Measurements from ENCODE around the gene TMEFF1.

The TMEFF1 gene

DNA sequence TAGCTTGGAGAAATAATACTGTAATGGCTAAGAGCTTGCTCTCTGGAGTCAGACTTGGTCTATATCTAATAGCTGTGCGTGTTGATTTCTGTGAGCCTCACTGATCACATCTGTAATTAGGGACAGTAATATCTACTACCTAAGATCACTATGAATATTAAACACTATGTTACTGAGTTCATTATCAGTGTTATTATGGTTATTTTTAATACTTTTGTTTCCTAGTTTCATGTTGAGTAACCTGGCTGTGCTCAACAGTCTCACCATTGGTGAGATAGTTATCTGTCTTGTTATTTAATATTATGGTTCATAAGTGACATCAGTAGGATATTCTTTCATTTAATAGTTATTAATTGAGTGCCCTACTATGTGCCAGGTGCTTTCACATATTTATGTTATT lies 82.5 kb downstream of the TMEFF1 start:
- H3K27ac ChIP-seq (ENCODE audit: low read depth, low read length, poor library complexity, severe bottlenecking) = no peak overlapping the region
- no peak overlapping the region for H3K9ac ChIP-seq (ENCODE audit: low read length)
- H3K4me3 ChIP-seq (ENCODE audit: low read depth, low read length, poor library complexity, severe bottlenecking) = no peak overlapping the region
- no peak overlapping the region for H3K4me2 ChIP-seq (ENCODE audit: low read length)
- H3K27me3 ChIP-seq (ENCODE audit: insufficient read depth, low read length) = no peaks in the 10 kb centered on the region
- H2AFZ ChIP-seq (ENCODE audit: low read length) = no peak overlapping the region
- H3K36me3 ChIP-seq (ENCODE audit: insufficient read depth, low read length) = no peaks in the 10 kb centered on the region; the same call in none of the 2 replicates
- H4K20me1 ChIP-seq (ENCODE audit: insufficient read depth, low read length) = no peaks in the 10 kb centered on the region
- no peaks in the 10 kb centered on the region for H3K79me2 ChIP-seq (ENCODE audit: insufficient read depth, low read length)
- H3K9me3 ChIP-seq (ENCODE audit: low read length) = no peaks in the 10 kb centered on the region
- no peaks in the 10 kb centered on the region for H3K9me2 ChIP-seq (ENCODE audit: low read depth, low read length)
- no peaks in the 10 kb centered on the region for H3K4me1 ChIP-seq (ENCODE audit: insufficient read depth, low read length, severe bottlenecking)
- H3F3A ChIP-seq (ENCODE audit: insufficient read depth, low read length) = no peaks in the 10 kb centered on the region
- no peak for TF ChIP-seq EZH2 (IDR thresholded peaks at IDR 0.05; ENCODE audit: borderline replicate concordance, low read length)
- TF ChIP-seq, protein P1, sequence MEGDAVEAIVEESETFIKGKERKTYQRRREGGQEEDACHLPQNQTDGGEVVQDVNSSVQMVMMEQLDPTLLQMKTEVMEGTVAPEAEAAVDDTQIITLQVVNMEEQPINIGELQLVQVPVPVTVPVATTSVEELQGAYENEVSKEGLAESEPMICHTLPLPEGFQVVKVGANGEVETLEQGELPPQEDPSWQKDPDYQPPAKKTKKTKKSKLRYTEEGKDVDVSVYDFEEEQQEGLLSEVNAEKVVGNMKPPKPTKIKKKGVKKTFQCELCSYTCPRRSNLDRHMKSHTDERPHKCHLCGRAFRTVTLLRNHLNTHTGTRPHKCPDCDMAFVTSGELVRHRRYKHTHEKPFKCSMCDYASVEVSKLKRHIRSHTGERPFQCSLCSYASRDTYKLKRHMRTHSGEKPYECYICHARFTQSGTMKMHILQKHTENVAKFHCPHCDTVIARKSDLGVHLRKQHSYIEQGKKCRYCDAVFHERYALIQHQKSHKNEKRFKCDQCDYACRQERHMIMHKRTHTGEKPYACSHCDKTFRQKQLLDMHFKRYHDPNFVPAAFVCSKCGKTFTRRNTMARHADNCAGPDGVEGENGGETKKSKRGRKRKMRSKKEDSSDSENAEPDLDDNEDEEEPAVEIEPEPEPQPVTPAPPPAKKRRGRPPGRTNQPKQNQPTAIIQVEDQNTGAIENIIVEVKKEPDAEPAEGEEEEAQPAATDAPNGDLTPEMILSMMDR (IDR thresholded peaks at IDR 0.05; ENCODE audit: low read length) = no peak

DNA sequence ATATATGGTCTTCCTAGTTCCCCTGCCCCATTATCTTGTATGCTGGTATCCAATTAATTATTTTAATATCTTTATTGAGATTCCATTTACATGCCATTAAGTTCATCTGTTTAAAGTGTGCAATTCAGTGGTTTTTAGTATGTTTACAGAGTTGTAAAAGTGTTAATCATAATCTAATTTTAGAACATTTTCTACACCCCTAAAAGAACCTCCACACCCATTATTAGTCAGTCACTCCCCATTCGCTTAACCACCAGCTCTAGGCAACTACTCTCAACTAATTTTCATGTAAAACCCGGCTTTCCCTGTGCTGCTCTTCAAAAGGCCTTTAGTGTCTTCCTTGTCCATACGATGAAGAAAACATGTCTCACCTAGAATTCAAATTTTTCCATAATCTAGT lies 84.1 kb downstream of the TMEFF1 start:
- Histone ChIP-seq H2AFZ (ENCODE audit: low read length) (no peak overlapping the region), H3K9me3 (ENCODE audit: low read length) (no peaks in the 10 kb centered on the region), H4K20me1 (ENCODE audit: insufficient read depth, low read length) (no peaks in the 10 kb centered on the region), H3K27me3 (ENCODE audit: insufficient read depth, low read length) (no peaks in the 10 kb centered on the region), H3K4me1 (ENCODE audit: insufficient read depth, low read length, severe bottlenecking) (no peaks in the 10 kb centered on the region), H3K4me3 (ENCODE audit: low read depth, low read length, poor library complexity, severe bottlenecking) (no peak overlapping the region), H3K4me2 (ENCODE audit: low read length) (no peak overlapping the region), H3K9ac (ENCODE audit: low read length) (no peak overlapping the region), H3K27ac (ENCODE audit: low read depth, low read length, poor library complexity, severe bottlenecking) (no peak overlapping the region), H3F3A (ENCODE audit: insufficient read depth, low read length) (no peaks in the 10 kb centered on the region), H3K9me2 (ENCODE audit: low read depth, low read length) (no peaks in the 10 kb centered on the region), H3K36me3 (ENCODE audit: insufficient read depth, low read length) (no peaks in the 10 kb centered on the region), H3K79me2 (ENCODE audit: insufficient read depth, low read length) (no peaks in the 10 kb centered on the region)
- TF ChIP-seq, protein P1 (IDR thresholded peaks at IDR 0.05; ENCODE audit: low read length) = no peak
- no peak for TF ChIP-seq EZH2 (IDR thresholded peaks at IDR 0.05; ENCODE audit: borderline replicate concordance, low read length)

GRCh38 chr9:100561256-100561655 lies 88.3 kb downstream of the TMEFF1 start:
- Histone ChIP-seq H3K9ac (ENCODE audit: low read length) (no peak overlapping the region), H2AFZ (ENCODE audit: low read length) (no peak overlapping the region), H3K79me2 (ENCODE audit: insufficient read depth, low read length) (no peaks in the 10 kb centered on the region), H3K27me3 (ENCODE audit: insufficient read depth, low read length) (no peaks in the 10 kb centered on the region), H3K4me1 (ENCODE audit: insufficient read depth, low read length, severe bottlenecking) (no peaks in the 10 kb centered on the region), H3K9me3 (ENCODE audit: low read length) (no peaks in the 10 kb centered on the region), H3K27ac (ENCODE audit: low read depth, low read length, poor library complexity, severe bottlenecking) (no peak overlapping the region), H3K9me2 (ENCODE audit: low read depth, low read length) (no peaks in the 10 kb centered on the region), H3K36me3 (ENCODE audit: insufficient read depth, low read length) (no peaks in the 10 kb centered on the region), H3K4me2 (ENCODE audit: low read length) (no peak overlapping the region), H3F3A (ENCODE audit: insufficient read depth, low read length) (no peaks in the 10 kb centered on the region), H3K4me3 (ENCODE audit: low read depth, low read length, poor library complexity, severe bottlenecking) (no peak overlapping the region), H4K20me1 (ENCODE audit: insufficient read depth, low read length) (no peaks in the 10 kb centered on the region)
- TF ChIP-seq EZH2 (IDR thresholded peaks at IDR 0.05; ENCODE audit: borderline replicate concordance, low read length) = no peak
- TF ChIP-seq, protein P1 (IDR thresholded peaks at IDR 0.05; ENCODE audit: low read length) = no peak

All from OCI-LY1 (cell line).